GM19328 (cell line): ENCODE results near the gene AMZ1.
"Not testable (repeated sequence)": the region's sequence is repeated elsewhere in the genome, so short reads cannot be mapped to it uniquely, and the experiment has no call there.

Source experiments
- ATAC-seq: cut with Tn5 transposase; IDR thresholded peaks from one replicate; pipeline ENCODE4 v1.9.1; 2021; ENCODE audit warnings: mild to moderate bottlenecking, moderate library complexity; ENCODE audit not compliant: unreplicated experiment

AMZ1 gene

DNA sequence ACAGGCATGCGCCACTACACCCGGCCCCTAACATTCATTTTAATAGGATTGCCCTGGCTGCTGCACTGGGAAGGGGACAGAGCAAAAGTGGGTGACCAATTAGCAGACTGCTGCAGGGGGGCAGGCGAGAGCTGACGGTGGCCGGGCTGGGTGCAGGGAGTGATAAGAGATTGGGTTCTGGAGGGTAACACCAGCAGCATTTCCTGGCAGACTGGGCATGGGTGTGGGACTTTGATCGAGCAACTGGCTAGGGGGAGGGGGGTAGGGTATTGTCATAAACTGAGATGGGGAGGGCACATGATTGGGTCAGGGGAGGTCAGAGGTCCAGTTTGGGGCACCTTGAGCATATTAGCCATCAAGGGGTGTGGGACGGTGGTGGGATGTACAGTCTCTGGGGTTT is 20.2 kb upstream of the AMZ1 start:
- ATAC-seq, result no peak

DNA sequence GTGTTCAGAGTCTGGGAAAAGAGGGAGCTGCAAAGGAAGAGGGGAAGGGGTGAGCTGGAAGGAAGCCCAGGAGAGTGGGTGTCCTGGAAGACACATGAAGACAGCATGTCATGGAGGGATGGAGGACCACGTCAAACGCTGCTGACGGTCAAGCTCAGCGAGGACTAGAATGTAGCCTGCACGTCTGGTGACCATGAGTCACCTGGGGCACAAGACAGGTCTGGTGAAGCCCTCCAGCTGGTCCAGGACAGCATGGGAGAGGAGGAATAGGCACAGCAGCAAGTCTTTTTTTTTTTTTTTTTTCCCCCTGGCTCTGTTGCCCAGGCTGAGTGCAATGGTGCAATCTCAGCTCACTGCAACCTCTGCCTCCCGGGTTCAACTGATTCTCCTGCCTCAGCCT is 19.6 kb upstream of the AMZ1 start:
- no peak for ATAC-seq

DNA sequence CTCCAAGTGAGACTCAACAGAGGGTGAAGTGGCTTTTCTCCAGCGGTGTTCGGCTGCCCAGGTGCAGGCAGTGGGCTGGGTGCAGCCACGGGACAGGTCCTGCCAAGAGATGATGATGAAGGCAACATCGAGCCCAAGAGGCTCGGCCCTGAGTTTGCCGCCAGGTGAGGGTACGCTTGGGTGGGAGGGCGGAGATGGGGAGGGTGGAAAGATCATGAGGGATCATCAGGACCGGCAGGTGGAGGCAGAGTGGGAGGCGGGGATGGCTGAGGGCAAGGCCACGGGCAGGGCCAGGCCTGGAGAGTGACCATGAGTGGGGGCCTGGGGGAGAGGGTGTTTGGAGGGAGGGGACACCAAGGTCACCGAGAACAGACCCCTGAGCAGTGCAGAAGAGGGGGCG is 17.8 kb upstream of the AMZ1 start:
- no peak for ATAC-seq

DNA sequence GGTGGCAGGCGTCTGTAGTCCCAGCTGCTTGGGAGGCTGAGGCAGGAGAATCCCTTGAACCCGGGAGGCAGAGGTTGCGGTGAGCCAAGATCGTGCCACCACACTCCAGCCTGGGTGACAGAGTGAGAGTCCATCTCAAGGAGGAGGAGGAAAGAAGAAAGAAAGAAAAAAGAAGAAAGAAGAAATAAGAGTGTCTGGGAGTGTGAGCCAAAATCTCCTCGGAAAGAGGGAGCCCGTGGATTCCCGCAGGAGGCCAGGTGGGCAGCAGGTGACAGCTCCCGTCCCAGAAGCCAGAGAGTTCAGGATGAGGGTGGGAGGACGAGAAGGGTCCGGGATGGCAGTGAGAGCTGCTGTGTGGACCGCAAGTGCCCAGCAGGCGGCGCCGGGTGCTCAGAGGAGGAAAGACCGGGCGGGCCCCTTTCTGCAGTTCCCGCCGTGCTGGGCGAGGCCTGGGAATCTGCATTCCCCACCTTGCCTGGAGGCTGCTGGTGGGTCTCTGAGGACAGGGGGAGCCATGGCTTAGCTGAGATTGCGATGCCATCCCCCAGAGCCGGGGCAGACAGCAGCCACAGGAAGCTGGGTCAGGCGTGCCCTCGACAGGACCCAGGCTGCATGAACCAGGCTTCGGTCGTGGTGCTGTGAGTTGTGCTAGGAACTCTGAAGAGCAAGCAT is 17.1 kb upstream of the AMZ1 start:
- ATAC-seq, result no peak

DNA sequence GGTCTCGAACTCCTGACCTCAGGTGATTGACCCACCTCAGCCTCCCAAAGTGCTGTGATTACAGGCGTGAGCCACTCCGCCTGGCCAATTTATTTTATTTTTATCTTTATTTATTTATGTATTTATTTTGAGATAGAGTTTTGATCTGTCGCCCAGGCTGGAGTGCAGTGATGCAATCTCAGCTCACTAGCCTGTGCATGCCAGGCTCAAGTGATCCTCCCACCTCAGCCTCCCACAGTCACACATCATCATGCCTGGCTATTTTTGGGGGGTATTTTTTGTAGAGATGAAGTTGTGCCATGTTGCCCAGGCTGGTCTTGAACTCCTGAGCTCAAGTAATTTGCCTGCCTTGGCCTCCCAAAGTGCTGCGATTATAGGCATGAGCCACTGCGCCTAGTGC is 14.8 kb upstream of the AMZ1 start:
- ATAC-seq, result not testable (repeated sequence)

DNA sequence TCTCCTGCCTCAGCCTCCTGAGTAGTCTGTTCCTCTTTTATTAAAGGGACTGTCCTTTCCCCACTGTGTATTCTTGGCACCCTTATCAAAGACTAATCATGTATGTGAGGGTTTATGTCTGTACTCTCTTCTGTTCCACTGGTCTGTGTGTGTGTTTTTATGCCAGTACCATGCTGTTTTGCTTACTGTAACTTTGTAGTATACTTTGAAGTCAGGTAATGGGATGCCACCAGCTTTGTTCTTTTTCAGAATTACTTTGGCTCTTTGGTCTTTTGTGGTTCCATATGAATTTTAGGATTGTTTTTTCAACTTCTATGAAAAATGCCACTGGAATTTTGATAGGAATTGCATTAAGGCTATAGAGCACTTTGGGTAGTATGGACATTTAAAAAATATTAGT is 14.1 kb upstream of the AMZ1 start:
- no peak for ATAC-seq

DNA sequence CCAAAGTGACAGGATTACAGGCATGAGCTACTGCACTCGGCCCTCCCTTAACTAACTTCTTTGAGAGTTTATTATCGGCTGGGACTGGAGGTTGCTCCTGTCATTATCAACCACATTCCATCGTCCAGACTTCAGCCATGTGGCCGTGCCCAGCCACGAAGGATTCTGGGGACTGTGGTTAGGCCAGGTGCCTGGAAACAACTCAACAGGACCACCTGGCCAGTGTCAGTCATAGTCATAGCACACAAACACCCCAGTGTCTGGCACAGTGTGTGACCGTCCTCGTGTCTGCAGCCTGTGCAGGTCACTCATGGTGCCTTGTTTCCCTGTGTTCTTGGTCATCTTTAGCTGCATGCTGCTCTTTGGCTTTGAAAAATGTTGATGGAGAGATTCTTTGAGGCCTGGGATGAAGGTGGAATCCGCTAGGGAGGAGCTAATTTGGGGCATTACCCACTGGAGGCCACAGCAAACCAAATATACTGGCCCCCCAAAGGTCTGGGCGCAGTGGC is 12.7 kb upstream of the AMZ1 start:
- ATAC-seq, result no peak

DNA sequence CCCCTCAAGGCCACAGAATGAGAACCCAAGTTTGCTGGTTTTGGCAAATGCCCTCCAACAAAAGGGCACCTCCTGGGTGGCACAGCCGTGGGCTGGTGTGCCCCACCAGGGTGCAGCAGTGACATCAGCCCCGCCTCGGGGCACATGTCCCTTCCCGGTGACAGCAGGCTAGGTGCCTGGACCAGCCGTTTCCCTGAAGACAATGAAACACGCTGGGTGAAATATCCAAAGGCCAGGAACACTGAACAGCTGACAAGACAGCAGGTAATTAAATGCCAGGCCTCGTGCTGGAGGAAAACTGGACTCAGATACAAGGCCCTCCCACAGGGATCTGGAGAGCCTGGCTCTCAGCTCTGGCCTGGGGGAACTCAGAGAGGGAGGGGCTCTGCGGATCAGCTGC is 11.4 kb upstream of the AMZ1 start:
- ATAC-seq, result not testable (repeated sequence)

DNA sequence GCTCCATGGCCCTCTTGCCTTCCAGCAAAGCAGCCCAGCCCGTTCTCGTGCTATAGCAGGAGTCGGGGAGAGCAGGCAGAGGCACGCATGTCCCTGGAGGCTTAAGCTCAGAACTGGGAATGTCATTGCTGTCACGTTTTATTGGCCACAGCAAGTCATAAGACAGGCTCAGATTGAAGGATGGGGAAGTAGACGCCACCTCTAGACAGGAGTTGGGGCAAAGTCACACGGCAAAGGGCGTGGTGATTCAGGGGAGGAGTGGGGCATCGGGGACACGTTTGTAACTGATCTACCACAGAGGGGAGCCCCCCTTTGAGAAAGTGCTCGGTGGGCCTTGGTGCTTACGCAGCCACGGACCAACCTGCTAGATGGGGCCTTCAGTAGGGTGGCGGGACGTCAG is 9.5 kb upstream of the AMZ1 start:
- ATAC-seq, result not testable (repeated sequence)

DNA sequence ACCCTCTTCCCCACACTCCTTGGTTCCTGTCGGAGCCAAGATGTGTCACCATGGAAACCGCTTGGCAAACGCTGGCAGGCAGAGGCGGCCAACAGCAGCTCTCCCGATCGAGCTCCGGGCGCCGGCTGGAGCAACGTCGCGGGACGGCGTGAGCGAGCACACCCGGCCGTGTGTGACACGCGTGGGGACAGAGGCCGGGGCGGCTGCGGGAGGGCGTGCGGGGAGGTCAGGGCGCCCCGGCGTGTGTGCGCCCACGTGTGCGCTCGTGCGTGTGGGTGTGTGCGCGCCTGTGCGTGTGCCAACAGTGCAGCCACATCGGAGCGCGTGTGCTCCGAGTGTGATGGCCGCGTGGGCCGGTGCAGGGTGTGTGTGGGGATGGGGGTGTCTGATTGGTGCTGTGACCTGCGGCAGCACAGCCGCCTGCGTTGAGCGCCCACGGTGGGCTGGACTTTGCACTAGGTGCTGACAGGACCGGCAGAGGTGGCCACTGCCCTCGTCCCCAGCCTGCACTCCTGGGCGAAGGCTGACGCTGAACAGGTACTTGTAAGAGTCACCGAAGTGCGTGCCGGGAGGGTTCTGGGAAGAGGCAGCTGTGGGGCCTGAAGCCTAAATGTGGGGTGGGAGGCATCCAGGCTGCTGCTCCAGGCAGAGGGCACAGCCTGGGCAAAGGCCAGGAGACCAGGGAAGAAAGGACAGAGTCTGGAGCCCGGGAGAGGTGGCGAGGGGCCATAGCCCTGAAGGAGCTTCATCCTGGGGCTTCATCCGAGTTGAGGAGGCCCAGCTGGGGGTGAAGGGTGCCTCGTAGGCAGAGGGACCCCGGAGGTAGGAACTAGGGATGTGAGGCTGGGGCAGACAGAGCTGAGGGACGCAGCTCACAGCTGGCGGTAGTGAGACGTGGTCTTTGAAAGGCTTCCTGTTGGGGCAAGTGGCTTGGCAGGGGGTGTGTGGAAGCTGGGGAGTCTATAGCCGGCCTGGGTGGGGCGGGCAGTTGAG is 8.6 kb upstream of the AMZ1 start:
- not testable (repeated sequence) for ATAC-seq

DNA sequence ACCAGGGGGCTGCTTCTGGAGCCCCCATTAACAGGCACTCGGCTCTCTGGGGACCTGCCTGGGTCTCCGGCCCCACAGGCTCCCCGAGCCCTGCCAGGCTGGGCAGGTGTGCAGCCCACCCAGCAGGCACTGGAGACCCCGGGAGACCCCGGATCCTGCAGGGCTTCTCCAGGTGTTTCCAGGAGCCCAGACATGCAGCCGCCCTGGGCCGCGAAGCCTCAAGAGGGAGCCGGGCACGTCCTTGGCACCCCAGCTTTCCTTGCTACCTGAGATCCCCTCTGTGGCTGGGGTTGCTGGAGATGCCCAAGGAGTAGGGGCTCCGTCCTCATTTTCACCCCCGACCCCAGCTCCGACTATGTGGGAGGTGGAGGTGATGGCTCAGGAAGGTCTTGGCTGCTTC is 7.7 kb upstream of the AMZ1 start:
- ATAC-seq, result no peak

DNA sequence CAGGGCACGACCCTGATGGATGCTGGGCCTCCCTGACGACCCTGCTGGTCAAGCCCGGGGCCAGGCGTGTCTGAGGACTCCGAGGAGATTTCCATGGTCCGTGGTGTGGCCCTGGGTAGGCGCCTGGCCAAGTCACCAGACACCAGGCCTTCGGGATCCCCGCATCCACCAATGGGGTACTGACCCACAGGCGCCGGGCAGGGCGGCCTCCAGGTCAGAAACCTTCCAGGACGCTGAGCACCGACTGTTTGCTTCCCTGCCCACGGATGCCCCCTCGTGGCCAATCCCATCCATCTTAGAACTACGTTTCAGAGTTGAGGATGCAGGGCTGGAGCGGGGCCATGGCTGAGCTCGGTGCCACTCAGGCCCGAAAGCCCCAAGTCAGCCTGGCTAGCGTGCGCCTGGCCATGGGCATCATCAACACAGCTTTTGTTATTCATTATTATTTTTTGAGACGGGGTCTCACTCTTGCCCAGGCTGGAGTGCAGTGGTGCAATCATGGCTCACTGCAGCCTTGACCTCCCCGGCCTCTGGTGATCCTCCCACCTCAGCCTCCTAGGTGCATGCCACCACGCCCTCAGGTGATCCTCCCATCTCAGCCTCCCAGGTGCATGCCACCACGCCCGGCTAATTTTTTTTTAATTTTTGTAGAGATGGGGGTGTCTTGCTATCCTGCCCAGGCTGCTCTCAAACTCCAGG is 7.1 kb upstream of the AMZ1 start:
- ATAC-seq, result no peak

DNA sequence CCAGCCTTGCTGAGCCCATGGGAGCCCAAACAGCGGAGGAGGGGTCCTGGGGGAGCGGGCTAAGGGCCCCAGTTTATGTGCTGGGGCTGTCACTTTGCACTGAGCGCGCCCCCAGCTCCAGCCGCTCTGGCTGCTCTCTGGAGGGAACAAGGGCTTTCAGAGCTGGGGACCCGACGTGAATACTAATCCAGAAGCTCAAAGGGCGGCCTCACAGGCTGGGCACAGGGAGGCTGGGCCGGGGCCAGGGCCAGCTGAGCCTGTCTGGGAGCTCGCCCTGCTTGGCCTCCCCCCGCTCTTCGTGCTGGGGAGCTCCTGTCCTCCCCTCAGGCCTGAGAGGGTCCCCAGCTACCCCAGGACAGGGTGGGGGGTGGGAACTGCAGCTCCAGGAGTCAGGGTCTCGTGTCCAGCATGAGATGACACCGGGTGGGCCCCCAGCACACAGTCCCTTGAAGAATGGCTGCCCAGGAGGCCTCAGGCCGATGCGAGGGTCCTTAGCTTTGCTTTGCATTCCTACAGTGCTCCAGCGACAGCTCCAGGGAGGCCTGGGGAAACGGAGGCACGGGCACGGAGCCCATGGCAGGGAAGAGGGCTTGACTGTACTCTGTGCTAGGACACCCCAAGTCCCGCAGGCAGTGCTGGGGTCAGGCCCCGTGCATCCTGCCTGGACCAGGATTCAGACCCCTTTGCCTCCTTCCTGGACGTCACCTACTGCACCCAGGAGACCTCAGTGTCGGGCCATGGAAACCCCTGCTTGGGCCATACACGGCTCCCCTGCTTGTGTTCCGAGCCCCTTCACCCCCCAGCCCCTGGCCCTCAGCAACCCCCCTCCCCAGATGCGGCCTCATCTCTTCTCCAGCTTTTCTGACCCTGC is 5.8 kb upstream of the AMZ1 start:
- ATAC-seq, result no peak

DNA sequence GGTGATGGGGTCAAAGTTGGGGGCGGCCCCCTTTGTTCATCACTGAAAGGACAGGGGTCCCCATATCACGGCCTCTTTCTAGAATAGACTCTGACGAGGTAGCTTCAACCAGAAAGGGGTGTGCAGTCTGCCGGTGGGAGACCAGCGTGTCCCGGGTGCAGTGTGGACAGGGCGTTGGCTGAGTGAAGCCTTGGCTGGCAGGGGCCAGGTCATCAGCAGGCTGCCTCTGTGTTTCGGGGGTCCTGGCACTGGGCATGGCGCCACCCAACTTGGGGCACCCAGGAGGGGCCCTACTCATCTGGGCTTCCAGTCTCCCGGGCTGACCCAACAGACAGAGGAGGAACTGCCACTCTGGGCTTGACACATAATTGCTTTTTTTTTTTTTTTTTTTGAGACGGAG is 3.5 kb upstream of the AMZ1 start:
- no peak for ATAC-seq

DNA sequence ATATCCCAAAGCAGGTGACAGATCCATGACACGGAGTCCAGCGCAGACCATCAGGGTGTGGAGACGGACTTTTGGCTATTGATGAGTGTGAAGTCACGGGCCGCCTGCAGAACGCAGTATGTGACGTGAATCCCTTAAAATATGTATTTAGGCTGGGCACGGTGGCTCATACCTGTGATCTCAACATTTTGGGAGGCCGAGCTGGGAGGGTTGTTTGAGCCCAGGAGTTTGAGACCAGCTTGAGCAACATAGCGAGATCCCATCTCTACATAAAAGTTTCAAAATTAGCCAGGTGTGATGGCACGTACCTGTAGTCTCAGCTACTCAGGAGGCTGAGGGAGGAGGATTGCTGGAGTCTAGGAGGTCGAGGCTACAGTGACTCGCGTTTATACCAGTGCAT is 1.9 kb upstream of the AMZ1 start:
- no peak for ATAC-seq

DNA sequence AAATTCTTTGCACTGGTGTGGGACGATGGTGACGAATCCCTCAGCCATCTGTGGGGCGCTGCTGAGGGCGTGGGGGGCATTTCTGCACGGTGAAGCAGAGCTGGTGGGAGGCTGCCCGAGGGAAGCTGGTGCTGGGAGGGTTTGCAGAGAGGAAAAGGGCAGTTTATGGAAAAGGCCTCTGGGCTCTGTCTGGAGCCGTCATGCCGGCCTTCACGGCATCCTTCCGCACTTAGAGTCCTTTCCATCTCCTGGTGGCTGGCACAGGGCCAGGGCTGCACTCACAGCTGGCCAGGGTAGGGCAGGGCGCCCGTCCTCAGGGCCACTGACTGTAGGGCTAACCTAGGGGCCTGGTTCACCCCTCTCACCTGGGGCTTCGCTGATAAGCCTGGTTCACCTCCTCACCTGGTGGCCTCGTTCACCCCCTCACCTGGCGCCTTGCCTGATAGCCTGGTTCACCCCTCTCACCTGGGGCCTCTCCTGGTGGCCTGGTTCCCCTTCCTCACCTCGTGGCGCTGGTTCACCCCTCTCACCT is 598 bp upstream of the AMZ1 start:
- no peak for ATAC-seq

DNA sequence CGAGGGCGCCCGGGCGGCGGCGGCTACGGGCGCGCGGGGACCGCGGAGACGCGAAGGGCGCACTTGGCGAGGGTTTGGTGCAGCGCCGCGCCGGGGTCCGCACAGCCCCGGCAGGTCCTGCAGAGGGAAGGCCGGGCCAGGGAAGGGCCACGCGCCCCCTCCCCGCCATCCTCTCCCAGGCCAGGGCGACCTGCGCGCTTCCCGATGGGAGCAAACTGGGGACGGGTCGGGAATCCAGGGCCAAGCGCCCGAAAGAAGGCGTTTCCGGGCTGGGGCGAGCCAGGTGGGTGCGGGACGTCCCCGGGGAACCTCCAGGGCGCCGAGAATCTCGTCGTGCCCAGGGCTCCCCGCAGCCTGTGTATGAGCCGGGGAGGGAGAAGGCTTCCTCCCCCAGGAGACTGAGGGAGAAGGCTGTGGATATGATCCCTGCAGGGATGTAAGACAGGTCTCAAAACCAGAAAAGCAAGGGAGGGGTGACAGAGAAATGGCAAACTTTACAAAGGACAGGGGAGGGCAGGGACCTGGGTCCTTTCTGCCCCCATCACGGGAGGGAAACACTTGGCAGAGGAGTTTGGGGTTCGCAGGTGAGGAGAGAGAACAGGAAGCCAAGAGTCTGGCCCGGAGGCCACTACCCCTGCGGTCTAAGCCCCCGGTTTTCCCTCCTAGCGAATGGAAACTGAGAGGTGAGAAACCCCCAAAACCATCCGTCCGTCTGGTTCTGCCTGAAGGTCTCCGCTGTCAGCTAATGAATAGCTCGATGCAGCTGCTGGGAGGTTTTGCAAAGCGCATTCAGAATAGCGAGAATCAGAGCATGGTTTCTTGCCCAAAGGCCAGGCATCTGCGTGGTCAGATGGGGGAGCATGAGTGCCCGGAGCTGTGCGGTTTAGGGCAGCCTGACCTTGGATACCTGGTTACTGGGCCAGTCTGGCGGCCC is 674 bp downstream of the AMZ1 start:
- ATAC-seq, result peak; percentile 59

DNA sequence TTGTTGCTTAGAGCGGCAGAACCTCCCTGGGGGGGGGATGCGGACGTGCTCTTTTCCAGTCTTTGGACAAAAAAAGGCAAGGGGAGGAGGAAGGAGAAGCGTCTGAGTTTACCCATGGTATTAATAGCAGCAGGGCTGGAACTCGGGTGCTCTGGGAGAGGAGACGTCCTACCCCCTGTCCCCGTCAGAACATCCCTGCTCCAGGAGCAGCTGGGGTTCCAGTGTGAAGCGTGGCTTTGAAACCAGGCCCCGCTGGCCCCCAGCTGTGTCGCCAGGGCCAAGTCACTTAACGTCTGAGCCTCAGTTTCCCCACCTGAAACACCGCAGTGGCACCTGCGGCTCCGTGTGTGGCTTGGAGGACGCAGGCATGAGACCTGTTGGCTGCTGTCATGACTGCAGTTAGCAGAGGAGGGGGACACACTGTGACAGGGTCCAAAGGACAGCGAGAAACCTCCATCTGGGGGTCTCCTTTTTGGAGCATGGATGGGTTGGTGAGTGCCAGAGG is 1.4 kb downstream of the AMZ1 start:
- no peak for ATAC-seq
